ENCODE results near the gene GATA3. TPM values are rescaled to one million over a fixed set of nuclear protein-coding genes. Genes with fewer than 3 reads are reported as not detected.

The GATA3 gene
- total RNA-seq, 3 donors from 2014 or later (not counting 1 experiment from before 2014, with no cell fraction given): 50.3 to 92.2 (median 68.8) TPM

DNA sequence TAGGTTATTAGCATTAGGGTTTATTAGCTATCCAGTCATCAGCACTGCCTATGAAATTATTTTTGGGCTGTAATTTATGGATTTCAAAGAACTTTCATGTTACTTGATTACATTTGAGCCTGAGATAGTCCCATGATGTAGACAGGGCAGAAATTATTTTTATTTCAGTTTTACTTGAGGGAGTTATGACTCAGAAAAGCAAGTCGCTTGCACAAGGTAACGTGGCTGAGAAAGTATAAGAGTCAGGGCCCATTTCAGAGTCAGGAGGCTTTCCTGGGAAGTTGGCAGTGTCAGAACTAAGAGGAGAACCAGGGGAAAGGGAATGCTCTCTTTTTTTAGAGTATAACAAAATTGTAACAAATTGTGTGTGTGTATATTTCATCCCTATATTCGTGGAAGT, 16.5 kb downstream of the GATA3 start:
- intact Hi-C loops (cut with micrococcal nuclease): no loop called here
- TF ChIP-seq, protein P1, sequence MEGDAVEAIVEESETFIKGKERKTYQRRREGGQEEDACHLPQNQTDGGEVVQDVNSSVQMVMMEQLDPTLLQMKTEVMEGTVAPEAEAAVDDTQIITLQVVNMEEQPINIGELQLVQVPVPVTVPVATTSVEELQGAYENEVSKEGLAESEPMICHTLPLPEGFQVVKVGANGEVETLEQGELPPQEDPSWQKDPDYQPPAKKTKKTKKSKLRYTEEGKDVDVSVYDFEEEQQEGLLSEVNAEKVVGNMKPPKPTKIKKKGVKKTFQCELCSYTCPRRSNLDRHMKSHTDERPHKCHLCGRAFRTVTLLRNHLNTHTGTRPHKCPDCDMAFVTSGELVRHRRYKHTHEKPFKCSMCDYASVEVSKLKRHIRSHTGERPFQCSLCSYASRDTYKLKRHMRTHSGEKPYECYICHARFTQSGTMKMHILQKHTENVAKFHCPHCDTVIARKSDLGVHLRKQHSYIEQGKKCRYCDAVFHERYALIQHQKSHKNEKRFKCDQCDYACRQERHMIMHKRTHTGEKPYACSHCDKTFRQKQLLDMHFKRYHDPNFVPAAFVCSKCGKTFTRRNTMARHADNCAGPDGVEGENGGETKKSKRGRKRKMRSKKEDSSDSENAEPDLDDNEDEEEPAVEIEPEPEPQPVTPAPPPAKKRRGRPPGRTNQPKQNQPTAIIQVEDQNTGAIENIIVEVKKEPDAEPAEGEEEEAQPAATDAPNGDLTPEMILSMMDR (IDR thresholded peaks at IDR 0.05): no peak
- ATAC-seq (no peak), DNase-seq (no peak)
- Mint-ChIP-seq H3K27me3 (ENCODE audit: low read depth in 2 of 2) (no peaks in the 10 kb centered on the region), H3K4me3 (no peak overlapping the region), H3K4me1 (peaks cover 57 to 74% of the 10 kb centered on the region in 2 donors), H3K36me3 (peaks cover 54% of the 10 kb centered on the region), H3K27ac (peak overlapping the region; percentile 81 to 82), H3K9me3 (no peaks in the 10 kb centered on the region)
- H3K4me3 ChIP-seq (ENCODE audit: low read length): no peak overlapping the region
- peaks cover 24% of the 10 kb centered on the region for H3K4me1 ChIP-seq (ENCODE audit: control insufficient read depth, insufficient read depth, low read length)
- H3K36me3 ChIP-seq (ENCODE audit: control insufficient read depth, insufficient read depth, low read length): peaks cover 83% of the 10 kb centered on the region
- no peaks in the 10 kb centered on the region for H3K9me3 ChIP-seq (ENCODE audit: control insufficient read depth, insufficient read depth, low read length)
- no peak overlapping the region for H3K27ac ChIP-seq (ENCODE audit: low read length)
- H3K27me3 ChIP-seq (ENCODE audit: control insufficient read depth, insufficient read depth, low read length): no peaks in the 10 kb centered on the region
- 88% methylated on average over 2 of the region's 3 CpGs for WGBS (ENCODE audit: insufficient coverage)

DNA sequence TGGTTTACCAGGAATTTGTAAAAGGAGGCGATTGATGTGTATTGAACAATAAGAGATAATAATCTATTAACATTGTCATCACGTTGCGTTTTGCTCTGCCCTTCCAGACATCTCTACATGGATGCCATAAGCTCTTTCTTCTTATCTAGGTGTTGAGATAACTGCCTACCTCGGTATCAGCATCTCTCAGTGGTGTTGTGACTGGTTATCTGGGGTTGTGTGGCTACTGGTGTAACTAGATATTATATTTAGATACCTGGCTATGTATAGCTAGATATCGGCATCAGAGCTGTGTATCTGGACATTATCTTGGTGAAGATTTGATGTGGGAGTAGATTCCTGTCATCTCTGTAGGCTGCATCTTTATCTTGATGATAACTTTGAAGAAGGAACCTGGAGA, 17.2 kb downstream of the GATA3 start:
- TF ChIP-seq, protein P1 (IDR thresholded peaks at IDR 0.05): no peak
- peaks cover 51 to 68% of the 10 kb centered on the region in 2 donors for H3K4me1 Mint-ChIP-seq
- WGBS (ENCODE audit: insufficient coverage): 100% methylated on average over 3 of the region's 5 CpGs

DNA sequence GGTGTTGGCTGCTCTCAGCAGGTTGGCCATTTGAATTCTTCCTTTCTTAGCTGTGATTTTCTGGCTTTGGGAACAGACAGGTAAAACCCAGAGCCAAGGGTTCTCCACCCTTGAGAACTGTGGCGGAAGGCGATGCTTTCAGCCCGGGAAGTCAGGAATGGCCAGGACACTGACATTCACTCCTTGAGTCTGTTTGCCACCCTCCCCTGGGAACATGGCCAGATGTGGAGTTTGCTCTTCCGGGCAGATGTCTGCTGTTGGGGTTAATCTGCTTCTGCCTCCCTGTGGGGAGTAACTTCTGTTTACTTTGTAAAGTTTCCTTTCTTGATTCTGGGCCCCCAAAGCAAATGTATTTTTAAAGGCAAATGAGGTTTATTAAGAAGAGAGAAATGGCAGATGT, 17.7 kb downstream of the GATA3 start:
- H3K4me3 Mint-ChIP-seq: peak overlapping the region; percentile 17

More for the DNA sequence above, 17.2 kb downstream of the GATA3 start:
- H3K4me3 Mint-ChIP-seq: no peak overlapping the region
- H3K9me3 Mint-ChIP-seq: no peaks in the 10 kb centered on the region
- intact Hi-C loops (cut with micrococcal nuclease): no loop called here
- H3K27me3 Mint-ChIP-seq (ENCODE audit: low read depth in 2 of 2): no peaks in the 10 kb centered on the region
- H3K27me3 ChIP-seq (ENCODE audit: control insufficient read depth, insufficient read depth, low read length): no peaks in the 10 kb centered on the region
- peaks cover 77% of the 10 kb centered on the region for H3K36me3 ChIP-seq (ENCODE audit: control insufficient read depth, insufficient read depth, low read length)
- peaks cover 24% of the 10 kb centered on the region for H3K4me1 ChIP-seq (ENCODE audit: control insufficient read depth, insufficient read depth, low read length)
- H3K4me3 ChIP-seq (ENCODE audit: low read length): no peak overlapping the region
- peaks cover 48% of the 10 kb centered on the region for H3K36me3 Mint-ChIP-seq
- DNase-seq (no peak), ATAC-seq (no peak)
- peak overlapping the region; percentile 81 to 82 for H3K27ac Mint-ChIP-seq
- no peak overlapping the region for H3K27ac ChIP-seq (ENCODE audit: low read length)
- H3K9me3 ChIP-seq (ENCODE audit: control insufficient read depth, insufficient read depth, low read length): no peaks in the 10 kb centered on the region

More for the DNA sequence above, 17.7 kb downstream of the GATA3 start:
- 94% methylated on average over 4 of the region's 4 CpGs for WGBS (ENCODE audit: insufficient coverage)
- H3K9me3 Mint-ChIP-seq: no peaks in the 10 kb centered on the region
- peaks cover 47% of the 10 kb centered on the region for H3K36me3 Mint-ChIP-seq
- Histone ChIP-seq H3K27ac (ENCODE audit: low read length) (no peak overlapping the region), H3K27me3 (ENCODE audit: control insufficient read depth, insufficient read depth, low read length) (no peaks in the 10 kb centered on the region), H3K4me3 (ENCODE audit: low read length) (no peak overlapping the region), H3K4me1 (ENCODE audit: control insufficient read depth, insufficient read depth, low read length) (peaks cover 24% of the 10 kb centered on the region), H3K9me3 (ENCODE audit: control insufficient read depth, insufficient read depth, low read length) (no peaks in the 10 kb centered on the region), H3K36me3 (ENCODE audit: control insufficient read depth, insufficient read depth, low read length) (peaks cover 71% of the 10 kb centered on the region)
- ATAC-seq (no peak), DNase-seq (no peak)
- H3K27ac Mint-ChIP-seq: peak overlapping the region; percentile 81 to 82
- H3K27me3 Mint-ChIP-seq (ENCODE audit: low read depth in 2 of 2): no peaks in the 10 kb centered on the region
- TF ChIP-seq, protein P1 (IDR thresholded peaks at IDR 0.05): no peak
- intact Hi-C loops (cut with micrococcal nuclease): no loop called here
- H3K4me1 Mint-ChIP-seq: peaks cover 51 to 62% of the 10 kb centered on the region in 2 donors

Data from natural killer cell (primary cell).